Measurements from ENCODE around the gene KLK1. TPM values are rescaled to one million over a fixed set of nuclear protein-coding genes. Genes with fewer than 3 reads are reported as not detected.
A peak's percentile ranks its signal among the peaks of the same experiment; 100 is the strongest.

KLK1 gene
- polyA plus RNA-seq, 3 donors = 0.66 to 0.72 TPM; not detected in 1

GRCh38 chr19:50827476-50827875 lies 3.9 kb upstream of the KLK1 start:
- H3K27ac Mint-ChIP-seq = peak overlapping the region in 1 of 7 donors; percentile 21
- H3K27me3 Mint-ChIP-seq (ENCODE audit: low read depth in 3 of 3) = peaks cover 19 to 30% (median 30%) of the 10 kb centered on the region in 3 donors
- H3K4me3 Mint-ChIP-seq = no peak overlapping the region
- TF ChIP-seq CTCF (IDR thresholded peaks at IDR 0.05) = no peak
- H3K4me1 ChIP-seq (ENCODE audit: control insufficient read depth in 1 of 2, insufficient read depth in 2 of 2, low read length in 2 of 2) = no peaks in the 10 kb centered on the region
- no peak overlapping the region for H3K4me2 ChIP-seq (replicated peaks; ENCODE audit: extremely low read depth, low read length, poor library complexity, severe bottlenecking)
- H4K20me1 ChIP-seq (ENCODE audit: insufficient read depth, low read length) = no peaks in the 10 kb centered on the region
- no peak overlapping the region for H3K27ac ChIP-seq (ENCODE audit: low read depth in 1 of 2, low read length in 2 of 2)
- no peaks in the 10 kb centered on the region for H3K9me3 ChIP-seq (replicated peaks in 1 of 2; ENCODE audit: control insufficient read depth in 1 of 2, insufficient read depth in 1 of 2, low read length in 2 of 2)
- no peaks in the 10 kb centered on the region for H3K36me3 ChIP-seq (replicated peaks in 1 of 2; ENCODE audit: control insufficient read depth in 1 of 2, insufficient read depth in 2 of 2, low read length in 2 of 2)
- no peak overlapping the region for H3K9ac ChIP-seq (ENCODE audit: insufficient read depth, low read length, poor library complexity, severe bottlenecking)
- H3K36me3 Mint-ChIP-seq = no peaks in the 10 kb centered on the region
- no peaks in the 10 kb centered on the region for H3K4me1 Mint-ChIP-seq
- H3K4me3 ChIP-seq (replicated peaks in 1 of 3; ENCODE audit: low read depth in 2 of 3, low read length in 3 of 3) = no peak overlapping the region
- intact Hi-C loops (cut with micrococcal nuclease) = no loop called here
- H2AFZ ChIP-seq (ENCODE audit: insufficient read depth, low read depth, low read length, poor library complexity, severe bottlenecking) = no peak overlapping the region
- peaks cover 0 to 6% (median 1%) of the 10 kb centered on the region in 7 donors for H3K9me3 Mint-ChIP-seq
- 96% methylated on average over 5 of the region's 14 CpGs for WGBS (ENCODE audit: insufficient coverage)
- no peaks in the 10 kb centered on the region for H3K79me2 ChIP-seq (ENCODE audit: insufficient read depth, low read length)
- H3K27me3 ChIP-seq (ENCODE audit: control insufficient read depth in 2 of 2, insufficient read depth in 2 of 2, low read length in 2 of 2) = no peaks in the 10 kb centered on the region
- DNase-seq = no peak

- Histone ChIP-seq H4K20me1 (ENCODE audit: insufficient read depth, low read length) (no peaks in the 10 kb centered on the region), H3K27me3 (ENCODE audit: control insufficient read depth in 2 of 2, insufficient read depth in 2 of 2, low read length in 2 of 2) (peaks cover 0 to 4% of the 10 kb centered on the region in 2 donors), H3K4me1 (ENCODE audit: control insufficient read depth in 1 of 2, insufficient read depth in 2 of 2, low read length in 2 of 2) (no peaks in the 10 kb centered on the region), H3K9ac (ENCODE audit: insufficient read depth, low read length, poor library complexity, severe bottlenecking) (no peak overlapping the region), H3K4me2 (replicated peaks; ENCODE audit: extremely low read depth, low read length, poor library complexity, severe bottlenecking) (no peak overlapping the region), H3K4me3 (replicated peaks in 1 of 3; ENCODE audit: low read depth in 2 of 3, low read length in 3 of 3) (no peak overlapping the region), H3K79me2 (ENCODE audit: insufficient read depth, low read length) (no peaks in the 10 kb centered on the region), H3K9me3 (replicated peaks in 1 of 2; ENCODE audit: control insufficient read depth in 1 of 2, insufficient read depth in 1 of 2, low read length in 2 of 2) (no peaks in the 10 kb centered on the region), H2AFZ (ENCODE audit: insufficient read depth, low read depth, low read length, poor library complexity, severe bottlenecking) (no peak overlapping the region), H3K36me3 (replicated peaks in 1 of 2; ENCODE audit: control insufficient read depth in 1 of 2, insufficient read depth in 2 of 2, low read length in 2 of 2) (no peaks in the 10 kb centered on the region), H3K27ac (ENCODE audit: low read depth in 1 of 2, low read length in 2 of 2) (no peak overlapping the region)
- no peak for DNase-seq
- H3K27me3 Mint-ChIP-seq (ENCODE audit: low read depth in 3 of 3) = peaks cover 26 to 33% (median 30%) of the 10 kb centered on the region in 3 donors
- intact Hi-C loops (cut with micrococcal nuclease) = no loop called here
- TF ChIP-seq CTCF (IDR thresholded peaks at IDR 0.05) = no peak
- H3K36me3 Mint-ChIP-seq = no peaks in the 10 kb centered on the region
- no peak overlapping the region for H3K27ac Mint-ChIP-seq
- H3K4me1 Mint-ChIP-seq = no peaks in the 10 kb centered on the region
- H3K4me3 Mint-ChIP-seq = no peak overlapping the region
- 72% methylated on average over 43 of the region's 43 CpGs for WGBS (ENCODE audit: insufficient coverage)
- peaks cover 0 to 6% (median 1%) of the 10 kb centered on the region in 7 donors for H3K9me3 Mint-ChIP-seq
These were observed 3.1 kb upstream of the KLK1 start for GRCh38 chr19:50826492-50827240.
